Liver (tissue), 9 donors: ENCODE results near the gene NIFK. TPM values are rescaled to one million over a fixed set of nuclear protein-coding genes. Genes with fewer than 3 reads are reported as not detected.

Experiments
- DNase-seq: peaks from one replicate; pipeline ENCODE4 v3.0.0-alpha.2; 2017; ENCODE audit warnings: low spot score
- H3K27ac ChIP-seq, 2 donors: one replicate each; pipeline ENCODE4 v1.7.0; 2013; ENCODE audit warnings: inconsistent platforms in 2 of 2, low read length in 2 of 2, control low read depth in 1 of 2, low read depth in 1 of 2, mild to moderate bottlenecking in 1 of 2
- H3K27me3 ChIP-seq, 4 donors: one replicate each; pipeline versions ENCODE4 v1.6.1 to v1.7.0; 2013; ENCODE audit warnings: low read length in 3 of 4, inconsistent platforms in 1 of 4, mild to moderate bottlenecking in 1 of 4, moderate library complexity in 1 of 4; ENCODE audit not compliant: control insufficient read depth in 4 of 4, insufficient read depth in 4 of 4
- H3K36me3 ChIP-seq, 4 donors: one replicate each; pipeline versions ENCODE4 v1.6.1 to v1.7.0; 2013; ENCODE audit warnings: low read length in 3 of 4, mild to moderate bottlenecking in 3 of 4, low read depth in 1 of 4, moderate library complexity in 1 of 4; ENCODE audit not compliant: control insufficient read depth in 4 of 4, insufficient read depth in 3 of 4
- H3K4me1 ChIP-seq, 4 donors: one replicate each; pipeline versions ENCODE4 v1.6.1 to v1.7.0; 2013; ENCODE audit warnings: low read length in 3 of 4, mild to moderate bottlenecking in 3 of 4, moderate library complexity in 1 of 4; ENCODE audit not compliant: control insufficient read depth in 4 of 4, insufficient read depth in 4 of 4
- H3K4me3 ChIP-seq, 3 donors: one replicate each; pipeline versions ENCODE4 v1.6.1 to v1.7.0; 2013; ENCODE audit warnings: low read length in 3 of 3, control low read depth in 1 of 3, low read depth in 1 of 3, mild to moderate bottlenecking in 1 of 3
- H3K9ac ChIP-seq, 2 donors: one replicate each; pipeline ENCODE4 v1.7.0; 2013; ENCODE audit warnings: low read length in 2 of 2, mild to moderate bottlenecking in 2 of 2, moderate library complexity in 2 of 2, control low read depth in 1 of 2, low read depth in 1 of 2
- H3K9me3 ChIP-seq, 4 donors: one replicate each; pipeline versions ENCODE4 v1.6.1 to v1.7.0; 2013; ENCODE audit warnings: low read length in 3 of 4; ENCODE audit not compliant: control insufficient read depth in 4 of 4
- EGR1 ChIP-seq, 2 donors: IDR thresholded peaks; 2 replicates each; pipeline ENCODE4 v1.6.1; 2016 to 2018; ENCODE audit warnings: antibody characterized with exemption in 2 of 2, low read depth in 2 of 2
- FOXA1 ChIP-seq: IDR thresholded peaks from 2 replicates; pipeline ENCODE4 v1.6.1; 2016; ENCODE audit warnings: antibody characterized with exemption
- FOXA2 ChIP-seq: IDR thresholded peaks from 2 replicates; pipeline ENCODE4 v1.6.1; 2016; ENCODE audit warnings: antibody characterized with exemption
- GABPA ChIP-seq, 2 donors: IDR thresholded peaks in 1 of 2; conservative IDR thresholded peaks in 1 of 2; 2 replicates each; pipeline ENCODE4 v1.6.1; 2016; ENCODE audit warnings: antibody characterized with exemption in 2 of 2, mild to moderate bottlenecking in 1 of 2, moderate library complexity in 1 of 2
- HNF4A ChIP-seq, 2 donors: conservative IDR thresholded peaks; 2 replicates each; pipeline ENCODE4 v1.6.1; 2016; ENCODE audit warnings: antibody characterized with exemption in 2 of 2, mild to moderate bottlenecking in 2 of 2
- HNF4G ChIP-seq: IDR thresholded peaks from 2 replicates; pipeline ENCODE4 v1.6.1; 2016; ENCODE audit warnings: antibody characterized with exemption
- JUND ChIP-seq, 2 donors: IDR thresholded peaks; 2 replicates each; pipeline ENCODE4 v1.6.1; 2016; ENCODE audit warnings: antibody characterized with exemption in 2 of 2
- NR2F2 ChIP-seq: IDR thresholded peaks from 2 replicates; pipeline ENCODE4 v1.6.1; 2016; ENCODE audit warnings: antibody characterized with exemption
- RAD21 ChIP-seq, 2 donors: IDR thresholded peaks; 2 replicates each; pipeline ENCODE4 v1.6.1; 2016; ENCODE audit warnings: antibody characterized with exemption in 2 of 2, mild to moderate bottlenecking in 2 of 2
- RXRA ChIP-seq, 2 donors: IDR thresholded peaks; 2 replicates each; pipeline ENCODE4 v1.6.1; 2017 to 2018; ENCODE audit warnings: antibody characterized with exemption in 2 of 2, mild to moderate bottlenecking in 1 of 2
- SP1 ChIP-seq: IDR thresholded peaks from 2 replicates; pipeline ENCODE4 v1.6.1; 2018; ENCODE audit warnings: antibody characterized with exemption, mild to moderate bottlenecking
- TAF1 ChIP-seq: conservative IDR thresholded peaks from 2 replicates; pipeline ENCODE4 v1.6.1; 2016; ENCODE audit warnings: antibody characterized with exemption, mild to moderate bottlenecking
- YY1 ChIP-seq: IDR thresholded peaks from 2 replicates; pipeline ENCODE4 v1.6.1; 2016; ENCODE audit warnings: antibody characterized with exemption, mild to moderate bottlenecking
- WGBS: extraction: QIAGEN DNeasy Blood & Tissue Kit; methylation state at CpG from one replicate; pipeline ENCODE4 v1.1.7; 2013; 5-methylcytosine and 5-hydroxymethylcytosine counted together
- polyA plus RNA-seq, 2 donors: library from polyadenylated mRNA; stranded (reverse) in 1 of 2; unstranded in 1 of 2; fragments of 200-250 nt in 1 of 2; fragments of >200 nt in 1 of 2; fragmentation: Nextera tagmentation in 1 of 2; extraction: Ambion mirVana in 1 of 2; gene quantifications; one replicate each; pipeline versions ENCODE4 v1.2.1 to v1.2.3, GENCODE V29; 2013 to 2015
- total RNA-seq, 2 donors: library from RNA; depleted of rRNA; stranded (reverse); fragments of >200 nt; gene quantifications; one replicate each; pipeline ENCODE4 v1.2.3, GENCODE V29; 2014
- TF ChIP-seq, protein P1 (sequence below): IDR thresholded peaks from 2 replicates; pipeline ENCODE4 v1.6.1; 2016; ENCODE audit warnings: antibody characterized with exemption
- TF ChIP-seq, protein P2 (sequence below): fragments of 150-350 bp; IDR thresholded peaks from 2 replicates; pipeline ENCODE4 v1.5.1; 2017; ENCODE audit warnings: improper control_type of control experiment, low read depth, low read length; ENCODE audit not compliant: missing input control
- TF ChIP-seq, protein P3 (sequence below): IDR thresholded peaks from 2 replicates; pipeline ENCODE4 v1.6.1; 2016; ENCODE audit warnings: antibody characterized with exemption, mild to moderate bottlenecking
- TF ChIP-seq, protein P4 (sequence below): IDR thresholded peaks from 2 replicates; pipeline ENCODE4 v1.6.1; 2016; ENCODE audit warnings: antibody characterized with exemption
- TF ChIP-seq, protein P5 (sequence below): IDR thresholded peaks from 2 replicates; pipeline ENCODE4 v1.6.1; 2016; ENCODE audit warnings: antibody characterized with exemption
- donor health status: healthy.
- donor health status: healthy.
- donor health status: healthy.
- donor health status: healthy.
- donor health status: healthy.

Gene NIFK
- total and polyA plus RNA-seq, 4 donors, result 13.4 to 25.6 (median 16.2) TPM

DNA sequence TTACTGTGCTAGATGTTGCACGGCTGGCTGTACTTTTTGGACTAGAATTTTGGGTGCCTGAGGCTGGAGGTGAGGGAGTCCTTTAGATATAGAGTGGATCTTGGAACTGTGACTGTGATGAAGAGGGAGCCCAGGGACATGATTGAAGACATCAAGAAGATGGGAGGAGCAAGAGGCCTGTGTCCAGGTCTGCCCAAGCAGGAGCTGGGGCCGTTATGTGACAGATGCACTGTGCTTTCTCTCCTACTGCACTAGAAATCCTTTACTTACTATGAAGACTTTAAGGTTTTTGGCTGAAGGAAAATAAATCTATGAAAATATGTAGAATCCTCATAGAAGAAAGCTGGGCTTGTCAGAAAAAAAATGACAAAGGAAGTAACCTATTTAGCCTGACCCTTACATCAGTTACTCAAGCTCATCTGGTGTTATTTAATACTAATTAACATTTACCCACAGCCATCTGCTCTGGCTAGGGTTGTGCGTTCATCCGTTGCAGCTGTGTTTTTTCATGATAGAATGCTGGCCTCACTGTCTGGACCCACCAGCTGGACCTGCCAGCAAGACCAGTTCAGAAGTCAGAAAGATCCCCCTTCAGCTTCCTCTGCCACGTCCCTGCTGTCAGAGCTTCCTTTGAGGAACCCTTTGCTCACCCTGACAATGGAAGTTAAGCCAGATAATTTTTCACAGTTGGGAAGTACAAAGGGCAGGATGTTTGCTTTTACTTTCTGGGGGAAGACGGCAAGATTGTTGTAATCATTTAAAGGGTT is 35.5 kb upstream of the NIFK start:
- Histone ChIP-seq H3K9me3 (no peaks in the 10 kb centered on the region), H3K27ac (no peak overlapping the region), H3K4me1 (no peaks in the 10 kb centered on the region), H3K36me3 (peaks cover 4 to 15% (median 8%) of the 10 kb centered on the region in 4 donors), H3K4me3 (no peak overlapping the region), H3K9ac (no peak overlapping the region), H3K27me3 (no peaks in the 10 kb centered on the region)
- WGBS, result 69% methylated on average over 6 of the region's 6 CpGs
- TF ChIP-seq NR2F2, result peak; percentile 45
- no peak for TF ChIP-seq FOXA1
- TF ChIP-seq, protein P1, sequence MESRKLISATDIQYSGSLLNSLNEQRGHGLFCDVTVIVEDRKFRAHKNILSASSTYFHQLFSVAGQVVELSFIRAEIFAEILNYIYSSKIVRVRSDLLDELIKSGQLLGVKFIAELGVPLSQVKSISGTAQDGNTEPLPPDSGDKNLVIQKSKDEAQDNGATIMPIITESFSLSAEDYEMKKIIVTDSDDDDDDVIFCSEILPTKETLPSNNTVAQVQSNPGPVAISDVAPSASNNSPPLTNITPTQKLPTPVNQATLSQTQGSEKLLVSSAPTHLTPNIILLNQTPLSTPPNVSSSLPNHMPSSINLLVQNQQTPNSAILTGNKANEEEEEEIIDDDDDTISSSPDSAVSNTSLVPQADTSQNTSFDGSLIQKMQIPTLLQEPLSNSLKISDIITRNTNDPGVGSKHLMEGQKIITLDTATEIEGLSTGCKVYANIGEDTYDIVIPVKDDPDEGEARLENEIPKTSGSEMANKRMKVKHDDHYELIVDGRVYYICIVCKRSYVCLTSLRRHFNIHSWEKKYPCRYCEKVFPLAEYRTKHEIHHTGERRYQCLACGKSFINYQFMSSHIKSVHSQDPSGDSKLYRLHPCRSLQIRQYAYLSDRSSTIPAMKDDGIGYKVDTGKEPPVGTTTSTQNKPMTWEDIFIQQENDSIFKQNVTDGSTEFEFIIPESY, result no peak
- DNase-seq, result no peak

DNA sequence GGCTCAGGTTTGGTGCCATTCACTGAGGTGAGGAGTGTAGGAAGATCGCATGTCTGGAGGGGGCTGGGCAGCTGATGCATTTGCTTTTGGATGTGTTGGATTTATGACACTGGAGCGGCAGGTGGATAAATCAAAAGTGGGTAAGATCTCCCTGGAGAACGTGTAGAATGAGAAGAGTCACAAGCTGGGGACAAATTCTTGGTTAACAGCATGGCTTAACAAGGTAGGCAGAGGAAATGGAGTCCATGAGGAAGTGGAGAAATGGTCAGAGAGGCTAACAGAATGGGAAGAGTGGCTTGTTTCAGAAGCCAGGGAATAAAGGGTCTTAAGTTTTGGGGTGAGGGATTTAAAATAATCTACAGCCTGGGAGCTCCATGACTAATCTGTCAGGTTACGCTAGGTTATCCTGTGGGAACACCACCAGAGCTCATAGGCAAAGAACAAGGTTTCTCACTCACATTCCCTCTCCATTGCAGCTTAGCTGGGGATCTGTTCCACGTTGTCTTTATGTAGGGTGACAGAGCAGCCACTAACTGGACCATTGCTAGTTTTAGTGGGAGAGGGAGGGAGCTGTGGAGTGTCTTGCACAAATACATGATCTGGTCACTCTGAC is 31.6 kb upstream of the NIFK start:
- H3K36me3 ChIP-seq, result peaks cover 14 to 50% (median 41%) of the 10 kb centered on the region in 4 donors
- H3K9ac ChIP-seq, result no peak overlapping the region
- H3K27me3 ChIP-seq, result no peaks in the 10 kb centered on the region
- no peaks in the 10 kb centered on the region for H3K4me1 ChIP-seq
- TF ChIP-seq TAF1 (no peak), NR2F2 (no peak), GABPA (IDR thresholded peaks at IDR 0.05 in 1 of 2, conservative IDR thresholded peaks at IDR 0.05 in 1 of 2) (no peak), RXRA (IDR thresholded peaks at IDR 0.05) (no peak), SP1 (no peak), RAD21 (IDR thresholded peaks at IDR 0.05) (no peak), YY1 (no peak), EGR1 (IDR thresholded peaks at IDR 0.05; ENCODE audit: low read depth in 2 of 2) (no peak), HNF4A (conservative IDR thresholded peaks at IDR 0.05) (no peak), JUND (IDR thresholded peaks at IDR 0.05) (no peak), HNF4G (no peak), FOXA1 (no peak), FOXA2 (no peak)
- TF ChIP-seq, protein P1, result no peak
- TF ChIP-seq, protein P2, sequence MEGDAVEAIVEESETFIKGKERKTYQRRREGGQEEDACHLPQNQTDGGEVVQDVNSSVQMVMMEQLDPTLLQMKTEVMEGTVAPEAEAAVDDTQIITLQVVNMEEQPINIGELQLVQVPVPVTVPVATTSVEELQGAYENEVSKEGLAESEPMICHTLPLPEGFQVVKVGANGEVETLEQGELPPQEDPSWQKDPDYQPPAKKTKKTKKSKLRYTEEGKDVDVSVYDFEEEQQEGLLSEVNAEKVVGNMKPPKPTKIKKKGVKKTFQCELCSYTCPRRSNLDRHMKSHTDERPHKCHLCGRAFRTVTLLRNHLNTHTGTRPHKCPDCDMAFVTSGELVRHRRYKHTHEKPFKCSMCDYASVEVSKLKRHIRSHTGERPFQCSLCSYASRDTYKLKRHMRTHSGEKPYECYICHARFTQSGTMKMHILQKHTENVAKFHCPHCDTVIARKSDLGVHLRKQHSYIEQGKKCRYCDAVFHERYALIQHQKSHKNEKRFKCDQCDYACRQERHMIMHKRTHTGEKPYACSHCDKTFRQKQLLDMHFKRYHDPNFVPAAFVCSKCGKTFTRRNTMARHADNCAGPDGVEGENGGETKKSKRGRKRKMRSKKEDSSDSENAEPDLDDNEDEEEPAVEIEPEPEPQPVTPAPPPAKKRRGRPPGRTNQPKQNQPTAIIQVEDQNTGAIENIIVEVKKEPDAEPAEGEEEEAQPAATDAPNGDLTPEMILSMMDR, result no peak
- TF ChIP-seq, protein P3, sequence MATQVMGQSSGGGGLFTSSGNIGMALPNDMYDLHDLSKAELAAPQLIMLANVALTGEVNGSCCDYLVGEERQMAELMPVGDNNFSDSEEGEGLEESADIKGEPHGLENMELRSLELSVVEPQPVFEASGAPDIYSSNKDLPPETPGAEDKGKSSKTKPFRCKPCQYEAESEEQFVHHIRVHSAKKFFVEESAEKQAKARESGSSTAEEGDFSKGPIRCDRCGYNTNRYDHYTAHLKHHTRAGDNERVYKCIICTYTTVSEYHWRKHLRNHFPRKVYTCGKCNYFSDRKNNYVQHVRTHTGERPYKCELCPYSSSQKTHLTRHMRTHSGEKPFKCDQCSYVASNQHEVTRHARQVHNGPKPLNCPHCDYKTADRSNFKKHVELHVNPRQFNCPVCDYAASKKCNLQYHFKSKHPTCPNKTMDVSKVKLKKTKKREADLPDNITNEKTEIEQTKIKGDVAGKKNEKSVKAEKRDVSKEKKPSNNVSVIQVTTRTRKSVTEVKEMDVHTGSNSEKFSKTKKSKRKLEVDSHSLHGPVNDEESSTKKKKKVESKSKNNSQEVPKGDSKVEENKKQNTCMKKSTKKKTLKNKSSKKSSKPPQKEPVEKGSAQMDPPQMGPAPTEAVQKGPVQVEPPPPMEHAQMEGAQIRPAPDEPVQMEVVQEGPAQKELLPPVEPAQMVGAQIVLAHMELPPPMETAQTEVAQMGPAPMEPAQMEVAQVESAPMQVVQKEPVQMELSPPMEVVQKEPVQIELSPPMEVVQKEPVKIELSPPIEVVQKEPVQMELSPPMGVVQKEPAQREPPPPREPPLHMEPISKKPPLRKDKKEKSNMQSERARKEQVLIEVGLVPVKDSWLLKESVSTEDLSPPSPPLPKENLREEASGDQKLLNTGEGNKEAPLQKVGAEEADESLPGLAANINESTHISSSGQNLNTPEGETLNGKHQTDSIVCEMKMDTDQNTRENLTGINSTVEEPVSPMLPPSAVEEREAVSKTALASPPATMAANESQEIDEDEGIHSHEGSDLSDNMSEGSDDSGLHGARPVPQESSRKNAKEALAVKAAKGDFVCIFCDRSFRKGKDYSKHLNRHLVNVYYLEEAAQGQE, result no peak
- TF ChIP-seq, protein P4, sequence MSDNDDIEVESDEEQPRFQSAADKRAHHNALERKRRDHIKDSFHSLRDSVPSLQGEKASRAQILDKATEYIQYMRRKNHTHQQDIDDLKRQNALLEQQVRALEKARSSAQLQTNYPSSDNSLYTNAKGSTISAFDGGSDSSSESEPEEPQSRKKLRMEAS, result no peak
- TF ChIP-seq, protein P5, sequence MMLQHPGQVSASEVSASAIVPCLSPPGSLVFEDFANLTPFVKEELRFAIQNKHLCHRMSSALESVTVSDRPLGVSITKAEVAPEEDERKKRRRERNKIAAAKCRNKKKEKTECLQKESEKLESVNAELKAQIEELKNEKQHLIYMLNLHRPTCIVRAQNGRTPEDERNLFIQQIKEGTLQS, result no peak
- no peak overlapping the region for H3K4me3 ChIP-seq
- H3K27ac ChIP-seq, result no peak overlapping the region
- WGBS, result 93% methylated on average over 5 of the region's 5 CpGs
- no peaks in the 10 kb centered on the region for H3K9me3 ChIP-seq
- DNase-seq, result no peak
